Skeletal muscle satellite cell (primary cell): ENCODE data around the gene FHL1.
"Not testable (repeated sequence)": the region's sequence is repeated elsewhere in the genome, so short reads cannot be mapped to it uniquely, and the experiment has no call there.

ENCODE experiments used
- H3K27me3 ChIP-seq: 2 replicates; pipeline ENCODE4 v1.7.0; 2013; ENCODE audit warnings: low read length; ENCODE audit not compliant: control insufficient read depth, insufficient read depth
- H3K36me3 ChIP-seq: 2 replicates; pipeline ENCODE4 v1.7.0; 2013; ENCODE audit warnings: mild to moderate bottlenecking, control low read depth, low read length; ENCODE audit not compliant: insufficient read depth
- H3K4me1 ChIP-seq: 2 replicates; pipeline ENCODE4 v1.7.0; 2013; ENCODE audit warnings: low read length; ENCODE audit not compliant: control insufficient read depth, insufficient read depth
- H3K4me2 ChIP-seq: 2 replicates; pipeline ENCODE4 v1.7.0; 2013; ENCODE audit warnings: mild to moderate bottlenecking, low read length
- H3K4me3 ChIP-seq: 2 replicates; pipeline ENCODE4 v1.7.0; 2013; ENCODE audit warnings: low read length
- H3K9ac ChIP-seq: 2 replicates; pipeline ENCODE4 v1.7.0; 2013; ENCODE audit warnings: mild to moderate bottlenecking, low read depth, low read length, moderate library complexity
- H3K9me3 ChIP-seq: replicated peaks from 2 replicates; pipeline ENCODE4 v1.7.0; 2013; ENCODE audit warnings: mild to moderate bottlenecking, control low read depth, low read length

FHL1 gene

GRCh38 chrX:136148391-136148790 lies 1.1 kb downstream of the FHL1 start:
- Histone ChIP-seq H3K4me1 (no peaks in the 10 kb centered on the region), H3K9ac (no peak overlapping the region), H3K4me3 (peak overlapping the region; percentile 71), H3K36me3 (no peaks in the 10 kb centered on the region), H3K27me3 (no peaks in the 10 kb centered on the region), H3K4me2 (peak overlapping the region; percentile 71), H3K9me3 (no peaks in the 10 kb centered on the region)

- no peaks in the 10 kb centered on the region for H3K36me3 ChIP-seq
- no peaks in the 10 kb centered on the region for H3K27me3 ChIP-seq
- H3K9ac ChIP-seq: no peak overlapping the region
- no peaks in the 10 kb centered on the region for H3K4me1 ChIP-seq
- H3K4me3 ChIP-seq: no peak overlapping the region
- H3K9me3 ChIP-seq: no peaks in the 10 kb centered on the region
- H3K4me2 ChIP-seq: no peak overlapping the region
Observed at GRCh38 chrX:136154998-136155397, 7.7 kb downstream of the FHL1 start.

- no peaks in the 10 kb centered on the region for H3K36me3 ChIP-seq
- H3K4me1 ChIP-seq: no peaks in the 10 kb centered on the region
- H3K9me3 ChIP-seq: no peaks in the 10 kb centered on the region
- H3K27me3 ChIP-seq: no peaks in the 10 kb centered on the region
- no peak overlapping the region for H3K4me2 ChIP-seq
- no peak overlapping the region for H3K4me3 ChIP-seq
- no peak overlapping the region for H3K9ac ChIP-seq
Observed at GRCh38 chrX:136156560-136157117, 9.3 kb downstream of the FHL1 start.

- Histone ChIP-seq H3K27me3 (no peaks in the 10 kb centered on the region), H3K4me2 (no peak overlapping the region), H3K4me3 (no peak overlapping the region), H3K9ac (no peak overlapping the region), H3K9me3 (no peaks in the 10 kb centered on the region), H3K4me1 (no peaks in the 10 kb centered on the region), H3K36me3 (no peaks in the 10 kb centered on the region)
Observed at GRCh38 chrX:136157187-136157586, 9.9 kb downstream of the FHL1 start.

- Histone ChIP-seq H3K9me3 (no peaks in the 10 kb centered on the region), H3K9ac (no peak overlapping the region), H3K4me2 (no peak overlapping the region), H3K27me3 (no peaks in the 10 kb centered on the region), H3K4me1 (no peaks in the 10 kb centered on the region), H3K4me3 (no peak overlapping the region), H3K36me3 (no peaks in the 10 kb centered on the region)
Observed at GRCh38 chrX:136158685-136159084, 11.4 kb downstream of the FHL1 start.

- no peaks in the 10 kb centered on the region for H3K27me3 ChIP-seq
- H3K9me3 ChIP-seq: no peaks in the 10 kb centered on the region
- H3K4me2 ChIP-seq: no peak overlapping the region
- H3K36me3 ChIP-seq: no peaks in the 10 kb centered on the region
- H3K4me1 ChIP-seq: no peaks in the 10 kb centered on the region
- no peak overlapping the region for H3K9ac ChIP-seq
- H3K4me3 ChIP-seq: no peak overlapping the region
Observed at GRCh38 chrX:136159611-136160025, 12.3 kb downstream of the FHL1 start.

- no peaks in the 10 kb centered on the region for H3K36me3 ChIP-seq
- no peaks in the 10 kb centered on the region for H3K9me3 ChIP-seq
- H3K27me3 ChIP-seq: no peaks in the 10 kb centered on the region
- H3K4me1 ChIP-seq: no peaks in the 10 kb centered on the region
- H3K4me2 ChIP-seq: no peak overlapping the region
- no peak overlapping the region for H3K4me3 ChIP-seq
- H3K9ac ChIP-seq: no peak overlapping the region
Observed at GRCh38 chrX:136162827-136163570, 15.7 kb downstream of the FHL1 start.

- no peak overlapping the region for H3K9ac ChIP-seq
- peaks cover 3% of the 10 kb centered on the region for H3K4me1 ChIP-seq
- H3K27me3 ChIP-seq: no peaks in the 10 kb centered on the region
- H3K36me3 ChIP-seq: no peaks in the 10 kb centered on the region
- H3K4me3 ChIP-seq: no peak overlapping the region
- no peaks in the 10 kb centered on the region for H3K9me3 ChIP-seq
- no peak overlapping the region for H3K4me2 ChIP-seq
Observed at GRCh38 chrX:136163689-136164088, 16.4 kb downstream of the FHL1 start.

- Histone ChIP-seq H3K4me2 (no peak overlapping the region), H3K4me1 (peaks cover 17% of the 10 kb centered on the region), H3K9me3 (no peaks in the 10 kb centered on the region), H3K4me3 (no peak overlapping the region), H3K27me3 (no peaks in the 10 kb centered on the region), H3K9ac (no peak overlapping the region), H3K36me3 (no peaks in the 10 kb centered on the region)
Observed at GRCh38 chrX:136165406-136165805, 18.1 kb downstream of the FHL1 start.

- H3K27me3 ChIP-seq: no peaks in the 10 kb centered on the region
Observed at GRCh38 chrX:136166221-136166855, 19.0 kb downstream of the FHL1 start.

GRCh38 chrX:136167989-136168388 lies 20.7 kb downstream of the FHL1 start:
- H3K9ac ChIP-seq, H3K36me3 ChIP-seq, H3K9me3 ChIP-seq, H3K4me2 ChIP-seq, H3K27me3 ChIP-seq, H3K4me3 ChIP-seq: not testable (repeated sequence)
- peaks cover 26% of the 10 kb centered on the region for H3K4me1 ChIP-seq

More at GRCh38 chrX:136166221-136166855, 19.0 kb downstream of the FHL1 start:
- Histone ChIP-seq H3K4me3 (no peak overlapping the region), H3K4me1 (peaks cover 26% of the 10 kb centered on the region), H3K9ac (no peak overlapping the region), H3K4me2 (no peak overlapping the region), H3K9me3 (no peaks in the 10 kb centered on the region), H3K36me3 (no peaks in the 10 kb centered on the region)
